ENCODE data around the gene EPG5.

Gene EPG5

DNA sequence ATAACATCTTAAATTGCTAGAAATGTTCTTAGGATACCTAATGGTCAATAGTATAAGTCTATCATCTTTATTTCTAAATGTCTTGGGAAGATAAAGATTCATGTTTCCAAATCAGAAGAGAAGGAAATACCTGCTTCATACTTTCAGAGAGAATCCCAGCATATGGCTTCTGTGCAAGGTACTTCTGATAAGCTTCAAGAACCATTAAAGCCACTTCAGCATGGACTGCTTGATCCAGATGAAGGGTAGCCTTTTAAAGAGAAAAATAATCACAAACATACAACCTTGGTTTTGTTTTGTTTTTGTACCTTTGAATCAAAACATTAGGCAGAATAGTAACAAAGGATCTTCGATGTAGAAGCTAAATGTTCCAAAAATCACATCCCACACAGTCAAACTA, 44.0 kb downstream of the EPG5 start:
- Histone ChIP-seq H3K9me3 (ENCODE audit: insufficient read depth, low read length) (no peaks in the 10 kb centered on the region), H3K36me3 (ENCODE audit: insufficient read depth, insufficient read length, low read length) (peaks cover 30% of the 10 kb centered on the region)
- no peak for DNase-seq (ENCODE audit: low read depth, low spot score)

DNA sequence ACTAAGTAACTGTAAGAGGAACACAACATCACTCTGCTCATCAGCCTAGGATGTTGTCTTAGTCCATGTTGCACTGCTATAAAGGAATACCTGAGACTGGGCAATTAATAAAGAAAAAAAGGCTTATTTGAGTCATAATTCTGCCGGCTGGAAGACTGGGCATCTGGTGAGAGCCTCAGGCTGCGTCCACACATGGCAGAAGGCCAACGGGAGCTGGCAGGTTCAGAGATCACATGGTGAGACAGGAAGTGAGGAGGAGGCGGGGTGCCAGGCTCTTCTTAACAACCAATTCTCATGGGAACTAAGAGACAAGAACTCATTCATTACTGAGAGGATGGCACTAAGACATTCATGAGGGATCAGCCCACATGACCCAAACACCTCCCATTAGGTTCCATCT, 46.8 kb downstream of the EPG5 start:
- peaks cover 52% of the 10 kb centered on the region for H3K36me3 ChIP-seq (ENCODE audit: insufficient read depth, insufficient read length, low read length)
- H3K9me3 ChIP-seq (ENCODE audit: insufficient read depth, low read length): no peaks in the 10 kb centered on the region
- TF ChIP-seq ZNF274 (IDR thresholded peaks at IDR 0.05; ENCODE audit: low read depth, low read length): no peak
- H3K4me1 ChIP-seq (ENCODE audit: insufficient read depth, insufficient read length): no peaks in the 10 kb centered on the region
- DNase-seq (ENCODE audit: low read depth, low spot score): no peak
- no peak overlapping the region for H3K9ac ChIP-seq (ENCODE audit: insufficient read length, low read depth)
- H3K4me3 ChIP-seq (ENCODE audit: insufficient read length, low read depth): no peak overlapping the region
- H3K27me3 ChIP-seq (ENCODE audit: insufficient read depth, insufficient read length): no peaks in the 10 kb centered on the region

More for the DNA sequence above, 44.0 kb downstream of the EPG5 start:
- H3K4me1 ChIP-seq (ENCODE audit: insufficient read depth, insufficient read length): no peaks in the 10 kb centered on the region
- no peak overlapping the region for H3K4me3 ChIP-seq (ENCODE audit: insufficient read length, low read depth)
- TF ChIP-seq YY1 (IDR thresholded peaks at IDR 0.05; ENCODE audit: insufficient read depth, insufficient read length): no peak
- TF ChIP-seq SUZ12 (IDR thresholded peaks at IDR 0.05; ENCODE audit: extremely low read depth, insufficient read depth, insufficient read length): no peak
- no peak for TF ChIP-seq ZNF274 (IDR thresholded peaks at IDR 0.05; ENCODE audit: low read depth, low read length)
- no peaks in the 10 kb centered on the region for H3K27me3 ChIP-seq (ENCODE audit: insufficient read depth, insufficient read length)
- no peak overlapping the region for H3K9ac ChIP-seq (ENCODE audit: insufficient read length, low read depth)

DNA sequence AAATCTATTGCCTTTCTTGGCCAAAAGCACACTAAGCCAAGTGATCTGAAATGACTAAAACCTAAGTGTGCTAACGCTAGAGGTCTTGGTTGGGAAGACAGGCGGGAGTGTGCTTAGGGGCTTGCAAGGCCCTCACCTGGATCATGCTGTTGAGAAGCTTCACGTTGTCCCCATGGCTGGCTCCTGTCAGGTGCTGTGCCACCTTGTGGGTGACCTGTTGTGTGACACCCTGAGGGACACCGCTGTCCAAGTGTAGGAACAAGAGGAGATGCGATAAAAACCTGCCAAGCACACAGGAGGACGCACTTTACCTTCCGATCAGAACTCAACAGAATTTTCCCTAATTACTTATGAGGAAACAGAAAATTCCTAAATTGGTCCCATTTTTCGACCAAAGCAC, 50.8 kb downstream of the EPG5 start:
- Histone ChIP-seq H3K36me3 (ENCODE audit: insufficient read depth, insufficient read length, low read length) (peaks cover 57% of the 10 kb centered on the region), H3K27me3 (ENCODE audit: insufficient read depth, insufficient read length) (no peaks in the 10 kb centered on the region), H3K9me3 (ENCODE audit: insufficient read depth, low read length) (no peaks in the 10 kb centered on the region), H3K4me3 (ENCODE audit: insufficient read length, low read depth) (no peak overlapping the region), H3K9ac (ENCODE audit: insufficient read length, low read depth) (no peak overlapping the region), H3K4me1 (ENCODE audit: insufficient read depth, insufficient read length) (no peaks in the 10 kb centered on the region)
- DNase-seq (ENCODE audit: low read depth, low spot score): no peak
- no peak for TF ChIP-seq SUZ12 (IDR thresholded peaks at IDR 0.05; ENCODE audit: extremely low read depth, insufficient read depth, insufficient read length)
- no peak for TF ChIP-seq ZNF274 (IDR thresholded peaks at IDR 0.05; ENCODE audit: low read depth, low read length)
- no peak for TF ChIP-seq YY1 (IDR thresholded peaks at IDR 0.05; ENCODE audit: insufficient read depth, insufficient read length)

DNA sequence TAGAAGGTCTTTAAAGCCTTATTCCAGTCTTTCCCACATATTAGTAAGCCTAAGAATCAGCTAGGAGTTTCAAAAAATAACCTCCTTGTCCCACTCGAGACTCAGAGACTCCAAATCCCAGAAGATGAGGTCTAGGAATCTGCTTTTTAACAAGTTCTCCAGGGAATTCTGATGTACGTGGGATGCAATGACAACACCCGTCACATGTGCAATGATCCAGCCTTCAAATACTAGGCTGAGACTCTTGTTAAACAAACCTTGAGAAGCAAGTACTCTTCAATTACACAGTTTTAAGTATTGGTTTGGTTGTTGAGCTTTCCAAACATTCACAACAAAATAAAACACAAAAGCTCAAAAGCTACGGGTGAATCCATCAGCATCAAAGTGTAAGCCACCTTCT, 53.9 kb downstream of the EPG5 start:
- TF ChIP-seq ZNF274 (IDR thresholded peaks at IDR 0.05; ENCODE audit: low read depth, low read length) (no peak), SUZ12 (IDR thresholded peaks at IDR 0.05; ENCODE audit: extremely low read depth, insufficient read depth, insufficient read length) (no peak), YY1 (IDR thresholded peaks at IDR 0.05; ENCODE audit: insufficient read depth, insufficient read length) (no peak)
- Histone ChIP-seq H3K4me1 (ENCODE audit: insufficient read depth, insufficient read length) (no peaks in the 10 kb centered on the region), H3K9me3 (ENCODE audit: insufficient read depth, low read length) (no peaks in the 10 kb centered on the region), H3K9ac (ENCODE audit: insufficient read length, low read depth) (no peak overlapping the region), H3K36me3 (ENCODE audit: insufficient read depth, insufficient read length, low read length) (peaks cover 60% of the 10 kb centered on the region), H3K4me3 (ENCODE audit: insufficient read length, low read depth) (no peak overlapping the region), H3K27me3 (ENCODE audit: insufficient read depth, insufficient read length) (no peaks in the 10 kb centered on the region)
- no peak for DNase-seq (ENCODE audit: low read depth, low spot score)

DNA sequence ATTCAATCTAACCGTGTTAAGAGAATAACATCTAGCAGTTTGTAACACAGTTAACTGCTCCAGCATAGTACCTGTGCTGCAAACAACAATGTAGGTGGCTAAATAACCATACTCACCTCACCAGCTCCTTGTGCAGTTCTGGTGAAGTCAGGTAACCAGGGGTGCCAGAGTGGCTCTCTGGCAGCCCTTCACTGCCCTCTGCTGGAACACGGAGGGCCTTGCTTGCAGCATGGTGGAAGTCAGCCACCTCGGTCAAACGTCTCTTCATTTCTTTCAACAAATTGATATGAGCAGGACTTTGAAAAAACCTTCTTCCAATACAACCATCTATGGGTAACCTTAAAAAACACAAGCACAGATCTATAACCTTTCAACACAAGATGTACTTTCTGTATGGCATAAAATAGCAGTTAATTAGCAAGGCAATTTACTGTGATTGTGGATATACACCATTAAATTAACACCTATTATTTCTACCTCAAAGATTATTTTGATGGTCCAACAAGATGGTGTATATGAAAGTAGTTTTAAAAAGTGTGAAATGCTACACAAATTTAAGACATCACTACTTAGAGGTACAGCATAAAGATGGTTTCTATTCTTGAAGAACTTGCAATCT, 56.6 kb downstream of the EPG5 start:
- TF ChIP-seq SUZ12 (IDR thresholded peaks at IDR 0.05; ENCODE audit: extremely low read depth, insufficient read depth, insufficient read length): no peak
- no peak for TF ChIP-seq ZNF274 (IDR thresholded peaks at IDR 0.05; ENCODE audit: low read depth, low read length)
- no peak for TF ChIP-seq YY1 (IDR thresholded peaks at IDR 0.05; ENCODE audit: insufficient read depth, insufficient read length)
- H3K4me3 ChIP-seq (ENCODE audit: insufficient read length, low read depth): no peak overlapping the region

DNA sequence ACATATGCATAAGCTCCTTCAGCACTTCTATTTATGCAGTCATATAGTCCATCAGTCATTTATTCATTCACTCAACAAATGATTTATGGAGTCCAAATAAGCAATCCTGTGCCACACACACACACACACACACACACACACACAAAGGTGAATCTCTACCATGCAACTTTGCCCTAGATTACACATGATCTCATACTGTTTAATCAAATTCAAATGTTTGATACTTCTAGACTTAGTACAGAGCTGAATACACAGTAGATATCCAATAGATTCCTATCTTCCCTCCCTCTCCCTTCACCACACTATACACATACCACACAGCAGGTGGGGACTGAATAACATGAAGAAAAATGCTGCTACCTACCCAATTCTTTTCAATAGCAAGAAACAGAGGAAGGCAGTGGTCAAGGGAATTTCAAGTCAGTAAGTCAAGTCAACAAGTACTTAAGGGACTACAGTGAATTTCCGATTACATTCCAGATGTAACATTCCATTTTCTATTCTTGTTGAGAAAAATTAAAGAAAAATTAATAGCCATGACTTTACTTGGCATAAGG, 65.4 kb downstream of the EPG5 start:
- Histone ChIP-seq H3K9me3 (ENCODE audit: insufficient read depth, low read length) (no peaks in the 10 kb centered on the region), H3K4me1 (ENCODE audit: insufficient read depth, insufficient read length) (no peaks in the 10 kb centered on the region), H3K9ac (ENCODE audit: insufficient read length, low read depth) (no peak overlapping the region), H3K27me3 (ENCODE audit: insufficient read depth, insufficient read length) (no peaks in the 10 kb centered on the region), H3K36me3 (ENCODE audit: insufficient read depth, insufficient read length, low read length) (peaks cover 37% of the 10 kb centered on the region), H3K4me3 (ENCODE audit: insufficient read length, low read depth) (no peak overlapping the region)
- no peak for DNase-seq (ENCODE audit: low read depth, low spot score)
- TF ChIP-seq SUZ12 (IDR thresholded peaks at IDR 0.05; ENCODE audit: extremely low read depth, insufficient read depth, insufficient read length) (no peak), YY1 (IDR thresholded peaks at IDR 0.05; ENCODE audit: insufficient read depth, insufficient read length) (no peak), ZNF274 (IDR thresholded peaks at IDR 0.05; ENCODE audit: low read depth, low read length) (no peak)

More for the DNA sequence above, 56.6 kb downstream of the EPG5 start:
- Histone ChIP-seq H3K9ac (ENCODE audit: insufficient read length, low read depth) (no peak overlapping the region), H3K36me3 (ENCODE audit: insufficient read depth, insufficient read length, low read length) (peaks cover 46% of the 10 kb centered on the region), H3K27me3 (ENCODE audit: insufficient read depth, insufficient read length) (no peaks in the 10 kb centered on the region), H3K4me1 (ENCODE audit: insufficient read depth, insufficient read length) (no peaks in the 10 kb centered on the region), H3K9me3 (ENCODE audit: insufficient read depth, low read length) (no peaks in the 10 kb centered on the region)
- DNase-seq (ENCODE audit: low read depth, low spot score): peak; percentile 42

DNA sequence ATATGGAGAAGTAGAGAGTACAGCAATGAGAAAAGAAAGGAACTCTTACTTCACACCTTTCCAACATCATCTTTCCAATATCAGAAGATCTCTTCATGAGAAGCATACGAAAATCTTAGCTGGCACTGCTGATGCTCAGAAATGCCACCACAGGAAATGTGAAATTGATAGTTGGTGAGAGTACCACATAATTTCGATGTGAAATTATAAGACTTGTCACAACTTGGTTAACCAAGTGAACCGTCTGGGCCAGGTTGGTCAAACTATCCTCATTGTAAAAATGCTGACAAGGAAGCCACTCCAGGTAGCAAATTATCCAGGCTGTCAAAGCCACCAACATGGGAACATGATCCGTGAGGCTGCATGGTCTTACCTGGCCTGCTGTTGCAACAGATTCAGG, 66.5 kb downstream of the EPG5 start:
- TF ChIP-seq YY1 (IDR thresholded peaks at IDR 0.05; ENCODE audit: insufficient read depth, insufficient read length): no peak
- no peak for TF ChIP-seq SUZ12 (IDR thresholded peaks at IDR 0.05; ENCODE audit: extremely low read depth, insufficient read depth, insufficient read length)
- TF ChIP-seq ZNF274 (IDR thresholded peaks at IDR 0.05; ENCODE audit: low read depth, low read length): no peak
- DNase-seq (ENCODE audit: low read depth, low spot score): no peak
- no peaks in the 10 kb centered on the region for H3K9me3 ChIP-seq (ENCODE audit: insufficient read depth, low read length)
- H3K4me3 ChIP-seq (ENCODE audit: insufficient read length, low read depth): no peak overlapping the region
- H3K27me3 ChIP-seq (ENCODE audit: insufficient read depth, insufficient read length): no peaks in the 10 kb centered on the region
- peaks cover 37% of the 10 kb centered on the region for H3K36me3 ChIP-seq (ENCODE audit: insufficient read depth, insufficient read length, low read length)
- no peaks in the 10 kb centered on the region for H3K4me1 ChIP-seq (ENCODE audit: insufficient read depth, insufficient read length)
- no peak overlapping the region for H3K9ac ChIP-seq (ENCODE audit: insufficient read length, low read depth)
